ENCODE results near the gene GTPBP1.

Gene GTPBP1

DNA sequence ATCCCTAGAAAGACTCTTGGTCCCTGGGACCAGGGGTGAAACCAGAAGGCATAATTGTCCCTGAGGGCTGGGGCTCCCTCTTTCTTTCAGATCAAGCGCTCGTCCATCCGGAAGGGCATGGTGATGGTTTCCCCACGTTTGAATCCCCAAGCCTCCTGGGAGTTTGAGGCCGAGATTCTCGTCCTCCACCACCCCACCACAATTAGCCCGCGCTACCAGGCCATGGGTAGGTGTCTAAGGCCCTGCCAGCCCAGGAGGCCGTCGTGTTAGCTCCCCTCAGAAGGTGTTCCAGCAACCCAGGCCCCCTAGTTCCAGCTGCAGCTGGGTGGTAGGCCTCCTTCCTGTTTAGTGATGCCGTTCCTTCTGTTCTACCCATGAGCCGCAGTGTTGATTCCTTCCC lies 21.4 kb downstream of the GTPBP1 start:
- DNase-seq (ENCODE audit: low read depth), result no peak

DNA sequence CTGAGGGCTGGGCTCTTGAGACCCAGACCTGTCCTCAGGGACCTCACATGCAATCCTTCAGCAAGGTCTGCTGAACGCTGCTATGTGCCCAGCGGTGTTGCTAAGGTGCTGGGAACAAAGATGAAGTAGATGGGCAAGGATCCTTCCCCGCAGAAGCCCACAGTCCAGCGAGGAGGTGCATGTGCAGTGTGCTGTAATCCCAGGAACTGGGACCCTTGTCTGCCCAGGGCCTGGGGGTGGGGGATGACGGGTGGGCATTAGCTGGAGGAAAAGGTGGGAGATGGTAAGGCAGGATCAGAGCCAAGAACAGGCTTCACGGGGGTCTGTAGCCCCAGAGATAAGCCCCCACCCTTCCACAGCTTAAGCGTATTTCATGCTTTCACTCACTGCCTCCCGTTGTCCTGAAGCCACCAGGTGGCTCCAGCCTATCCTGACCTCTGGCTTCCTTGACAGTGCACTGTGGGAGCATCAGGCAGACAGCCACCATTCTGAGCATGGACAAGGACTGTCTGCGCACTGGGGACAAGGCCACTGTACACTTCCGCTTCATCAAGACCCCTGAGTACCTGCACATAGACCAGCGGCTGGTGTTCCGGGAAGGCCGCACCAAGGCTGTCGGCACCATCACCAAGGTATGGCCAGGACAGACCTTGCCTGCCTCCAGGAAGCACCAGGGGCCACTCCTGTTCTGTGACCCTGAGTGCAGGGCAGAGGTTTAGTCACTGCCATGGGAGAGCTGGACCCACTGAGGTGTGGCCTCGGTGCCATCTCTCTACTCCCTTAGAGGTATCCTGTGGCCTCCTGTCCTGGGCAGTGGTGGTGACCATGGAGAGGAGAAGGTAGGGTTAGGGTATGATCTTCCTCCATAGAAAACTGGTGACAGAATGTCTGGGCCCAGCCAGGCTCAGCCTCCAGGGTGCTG lies 22.0 kb downstream of the GTPBP1 start:
- DNase-seq (ENCODE audit: low read depth), result no peak

DNA sequence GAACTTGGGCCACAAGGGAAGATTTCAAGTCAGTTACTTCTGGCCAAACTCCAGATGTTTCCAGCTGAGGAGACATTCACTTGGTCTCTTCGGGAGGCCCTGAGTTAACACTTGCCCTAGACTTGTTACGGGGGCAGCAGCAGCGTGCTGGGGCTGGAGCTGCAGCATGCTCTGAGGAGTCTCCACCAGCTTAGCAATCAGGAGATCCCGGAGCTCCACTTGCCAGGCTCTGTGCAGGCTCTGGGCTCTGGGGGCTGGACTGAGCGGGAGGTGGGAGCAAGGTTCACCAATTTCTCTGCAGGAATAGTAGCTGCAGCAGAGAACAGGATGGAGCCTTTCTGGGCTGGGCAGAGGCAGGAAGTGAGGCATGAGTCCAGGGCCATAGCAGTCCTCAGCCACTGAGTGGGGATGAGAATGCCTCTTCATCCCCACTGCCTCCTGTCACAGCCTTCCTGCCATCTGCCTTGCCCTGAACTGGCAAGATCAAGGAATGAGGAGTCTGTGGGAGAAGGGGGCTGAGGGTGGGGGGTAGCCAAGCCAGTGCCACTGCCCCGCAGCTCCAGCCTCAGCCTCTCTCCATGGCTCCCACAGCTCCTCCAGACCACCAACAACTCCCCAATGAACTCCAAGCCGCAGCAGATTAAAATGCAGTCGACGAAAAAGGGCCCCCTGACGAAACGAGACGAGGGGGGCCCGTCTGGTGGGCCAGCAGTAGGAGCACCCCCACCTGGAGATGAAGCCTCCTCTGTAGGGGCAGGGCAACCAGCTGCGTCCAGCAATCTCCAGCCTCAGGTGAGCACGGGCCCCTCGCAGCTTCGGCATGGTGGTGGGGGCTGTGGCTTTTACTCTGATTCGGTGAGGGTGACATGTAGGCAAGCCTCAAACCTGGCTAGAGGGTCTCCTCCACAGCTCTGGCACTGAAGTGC lies 23.4 kb downstream of the GTPBP1 start:
- no peak for DNase-seq (ENCODE audit: low read depth)

DNA sequence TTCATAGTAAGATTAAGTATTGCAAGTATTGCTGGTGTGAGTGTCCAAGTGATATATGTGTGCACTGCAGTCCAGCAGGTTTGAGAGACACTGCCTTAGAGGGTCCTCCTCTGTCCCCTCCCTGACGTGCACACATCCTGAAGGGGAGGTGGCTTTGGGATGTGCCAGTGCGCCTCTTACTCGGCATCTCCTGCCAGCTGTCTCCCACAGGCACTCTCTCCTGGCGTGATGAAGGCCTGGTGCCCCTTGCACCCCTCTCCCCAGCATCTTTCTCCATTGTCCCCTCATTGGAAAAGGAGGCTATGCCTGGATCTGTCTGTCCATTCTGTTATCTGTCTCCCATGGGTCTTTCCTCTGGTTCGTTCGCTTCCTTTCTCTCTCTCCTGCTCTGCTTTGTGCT lies 24.2 kb downstream of the GTPBP1 start:
- no peak for DNase-seq (ENCODE audit: low read depth)

DNA sequence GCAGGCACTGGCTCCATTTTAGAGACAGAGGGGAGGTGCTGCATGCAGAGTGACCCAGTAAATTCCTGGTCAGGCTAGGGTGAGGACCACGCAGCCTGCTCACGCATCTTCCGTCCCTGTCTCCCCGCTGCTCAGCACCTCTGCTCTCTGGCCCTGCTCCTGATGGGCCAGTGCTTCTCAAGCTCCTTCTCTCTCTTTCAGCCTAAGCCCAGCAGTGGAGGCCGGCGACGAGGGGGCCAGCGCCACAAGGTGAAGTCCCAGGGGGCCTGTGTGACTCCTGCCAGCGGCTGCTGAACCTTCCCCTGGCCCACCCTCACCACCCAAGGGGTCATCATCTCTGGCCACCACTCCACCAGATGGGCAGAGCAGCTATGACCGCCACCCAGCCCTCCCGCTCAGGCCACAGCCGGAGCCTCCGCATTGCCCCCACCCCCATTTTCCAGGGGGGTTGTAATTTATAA lies 24.7 kb downstream of the GTPBP1 start:
- no peak for DNase-seq (ENCODE audit: low read depth)

DNA sequence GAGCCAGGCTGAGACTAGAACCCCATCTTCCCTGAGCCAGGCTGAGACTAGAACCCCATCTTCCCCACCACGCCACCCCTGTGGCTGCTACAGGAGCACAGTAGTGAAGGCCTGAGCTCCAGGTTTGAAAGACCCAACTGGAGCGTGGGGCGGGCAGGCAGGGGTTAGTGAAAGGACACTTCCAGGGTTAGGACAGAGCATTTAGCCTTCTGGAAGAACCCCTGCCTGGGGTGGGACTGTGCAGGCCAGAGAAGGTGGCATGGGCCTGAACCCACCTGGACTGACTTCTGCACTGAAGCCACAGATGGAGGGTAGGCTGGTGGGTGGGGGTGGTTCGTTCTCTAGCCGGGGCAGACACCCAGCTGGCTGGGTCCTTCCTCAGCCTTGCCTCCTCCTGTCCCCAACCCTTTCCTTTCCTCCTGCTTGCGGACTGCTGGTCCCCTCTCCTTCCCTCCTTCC lies 26.0 kb downstream of the GTPBP1 start:
- DNase-seq (ENCODE audit: low read depth), result no peak

DNA sequence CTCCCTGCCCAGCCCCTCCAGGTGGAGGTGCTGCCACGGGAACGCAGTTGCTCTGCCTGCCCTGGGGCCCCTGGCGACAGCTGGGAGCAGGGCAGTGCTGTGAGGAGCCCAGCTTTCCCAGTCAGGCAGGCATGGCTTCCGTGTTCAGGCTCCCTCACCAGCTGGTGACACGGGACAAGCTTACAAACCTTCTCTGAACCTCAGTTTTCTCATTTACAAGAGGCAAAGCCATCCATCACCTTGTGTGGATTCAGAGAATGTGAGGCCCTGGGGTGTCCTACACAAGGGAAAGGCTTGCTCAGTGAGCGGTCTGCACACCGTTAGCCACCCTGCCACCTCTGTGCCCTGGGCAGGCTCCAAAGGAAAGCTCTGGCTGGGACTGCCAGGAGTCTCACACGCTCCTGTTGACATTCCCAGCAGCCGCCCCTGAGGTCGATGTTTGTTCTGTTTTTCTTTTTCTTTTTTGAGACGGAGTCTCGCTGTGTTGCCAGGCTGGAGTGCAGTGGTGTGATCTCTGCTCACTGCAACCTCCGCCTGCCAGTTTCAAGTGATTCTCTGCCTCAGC lies 26.6 kb downstream of the GTPBP1 start:
- DNase-seq (ENCODE audit: low read depth), result no peak

DNA sequence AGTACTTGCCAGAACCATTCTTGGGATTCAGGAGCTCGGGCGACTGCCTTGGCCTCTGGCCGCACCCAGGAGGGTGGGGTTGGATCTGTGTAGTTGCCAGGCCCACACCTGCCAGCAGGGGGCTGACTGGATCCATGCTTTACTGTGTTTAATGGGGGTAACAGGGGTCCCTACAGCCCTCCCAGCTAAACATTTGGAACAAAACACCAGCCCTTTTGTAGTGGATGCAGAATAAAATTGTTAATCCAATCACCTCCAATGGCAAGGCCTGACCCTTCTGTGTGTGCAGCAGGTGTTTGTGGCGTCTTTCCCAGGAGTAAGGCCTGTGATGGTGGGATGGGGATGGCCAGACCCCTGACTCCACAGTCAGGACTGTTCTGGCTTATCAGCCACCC lies 27.6 kb downstream of the GTPBP1 start:
- no peak for DNase-seq (ENCODE audit: low read depth)

DNA sequence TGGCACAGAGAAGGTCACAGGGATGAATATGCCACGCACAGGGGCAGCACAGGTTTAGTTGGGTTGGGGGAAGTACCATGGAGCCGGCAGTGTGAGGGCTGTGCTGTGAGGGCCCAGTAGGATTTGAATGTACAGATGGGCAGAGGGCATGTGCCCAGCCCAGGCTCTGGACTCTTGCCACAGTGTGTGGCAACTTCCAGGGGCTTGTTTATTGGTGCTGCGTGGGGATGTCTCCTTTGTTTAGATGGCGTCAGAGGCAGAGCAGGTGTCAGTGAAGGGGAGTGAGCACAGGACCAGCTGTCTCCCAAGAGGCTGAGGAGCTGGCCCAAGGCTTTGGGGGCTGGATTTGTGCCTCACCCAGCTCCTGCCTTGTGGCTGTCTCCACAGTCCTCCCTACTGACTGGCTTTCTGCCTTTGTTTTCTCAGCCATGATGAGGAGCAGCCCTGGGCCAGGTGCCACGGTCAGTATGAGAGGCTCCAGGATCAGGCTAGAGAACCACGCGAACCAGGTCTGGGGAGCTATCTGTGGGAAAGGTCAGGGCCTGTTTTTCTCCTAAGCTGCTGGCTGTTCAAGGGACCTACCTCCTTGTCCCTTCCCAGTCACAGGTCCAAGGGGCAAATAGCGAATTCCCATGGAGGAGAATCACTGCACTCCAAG lies 28.1 kb downstream of the GTPBP1 start:
- no peak for DNase-seq (ENCODE audit: low read depth)

DNA sequence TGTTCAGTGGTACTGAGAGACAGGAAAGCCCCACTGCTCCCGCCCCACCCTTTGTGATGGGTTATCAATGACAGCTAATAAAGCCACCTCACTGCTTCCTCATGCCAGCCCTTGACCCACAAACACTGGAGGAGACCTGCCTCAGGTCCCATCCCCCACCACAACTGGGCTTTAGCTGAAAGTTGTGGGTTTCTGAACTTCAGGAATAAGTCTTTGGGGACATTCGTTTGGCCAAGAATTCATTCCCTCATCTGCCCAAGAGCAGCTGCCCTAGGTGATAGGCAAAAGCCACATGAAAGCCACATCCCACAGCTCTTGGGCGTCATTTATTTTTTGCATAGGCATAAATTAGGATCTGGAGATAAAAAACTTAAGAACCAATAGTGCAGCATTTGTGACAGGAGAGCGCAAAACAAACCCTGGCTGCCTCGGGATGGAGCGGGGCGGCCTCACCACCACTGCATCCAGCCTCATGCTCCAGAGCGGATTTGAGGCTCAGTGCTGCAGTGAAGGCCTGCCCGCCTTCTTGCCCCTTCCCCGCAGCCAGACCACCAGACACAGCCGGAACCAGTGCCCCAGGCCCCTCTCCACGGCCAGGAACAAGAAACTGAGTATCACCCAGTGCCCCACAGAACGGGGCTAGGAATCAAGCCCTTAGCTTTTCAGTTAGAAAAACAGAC lies 28.8 kb downstream of the GTPBP1 start:
- no peak for DNase-seq (ENCODE audit: low read depth)

DNA sequence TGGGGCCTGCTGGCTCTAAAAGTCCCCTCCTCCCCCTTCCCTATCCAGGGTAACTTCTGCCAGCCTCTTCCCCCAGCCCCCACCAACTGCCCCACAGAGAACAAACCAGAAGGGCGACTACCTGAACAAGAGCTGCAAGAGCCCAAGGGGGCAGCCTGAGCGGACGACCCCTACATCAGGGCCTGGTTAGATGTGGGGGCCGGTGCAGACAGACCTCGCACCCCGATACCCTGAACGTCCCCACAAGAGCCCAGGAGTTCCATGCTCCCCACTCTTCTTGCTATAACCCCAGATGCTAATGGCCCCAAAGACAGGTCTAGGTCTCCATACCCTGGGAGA lies 29.4 kb downstream of the GTPBP1 start:
- no peak for DNase-seq (ENCODE audit: low read depth)

DNA sequence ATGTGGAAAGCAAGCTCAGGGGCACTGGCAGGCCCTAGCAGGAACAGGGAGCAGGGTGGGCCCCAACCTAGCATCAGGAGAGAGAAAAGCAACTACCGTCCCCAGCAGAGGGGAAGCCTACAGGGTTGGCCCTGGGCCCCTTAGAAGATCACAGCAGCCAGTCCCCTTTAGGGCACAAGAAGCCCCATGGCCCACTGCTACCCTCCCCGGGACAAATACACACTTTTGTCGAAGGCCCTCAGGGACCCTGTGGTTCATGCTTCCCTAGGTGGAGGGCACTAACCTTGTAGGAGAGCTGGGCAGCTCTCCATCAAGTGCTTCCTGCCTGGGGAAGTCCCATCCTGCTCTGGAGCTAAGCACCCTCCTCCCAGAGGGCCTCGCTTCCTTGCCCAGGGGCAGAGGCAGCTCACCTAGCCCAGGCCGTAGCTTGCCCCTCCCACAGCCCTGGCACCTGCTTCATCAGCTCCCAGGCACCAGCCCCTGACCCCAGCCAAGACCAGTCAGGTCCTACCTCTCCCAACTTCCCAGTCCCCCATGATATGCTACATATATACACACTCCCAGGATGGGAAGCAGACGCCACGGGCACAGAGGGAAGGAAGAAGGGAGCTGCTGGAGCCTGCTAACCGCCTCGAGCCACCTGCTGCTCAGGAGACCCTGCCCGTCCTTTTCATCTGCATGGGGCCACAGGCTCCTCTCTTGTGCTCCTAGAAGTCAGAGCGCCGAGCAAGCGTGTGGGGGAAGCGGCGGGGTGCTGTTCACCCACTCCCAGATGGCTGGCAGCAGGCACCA lies 29.9 kb downstream of the GTPBP1 start:
- no peak for DNase-seq (ENCODE audit: low read depth)

DNA sequence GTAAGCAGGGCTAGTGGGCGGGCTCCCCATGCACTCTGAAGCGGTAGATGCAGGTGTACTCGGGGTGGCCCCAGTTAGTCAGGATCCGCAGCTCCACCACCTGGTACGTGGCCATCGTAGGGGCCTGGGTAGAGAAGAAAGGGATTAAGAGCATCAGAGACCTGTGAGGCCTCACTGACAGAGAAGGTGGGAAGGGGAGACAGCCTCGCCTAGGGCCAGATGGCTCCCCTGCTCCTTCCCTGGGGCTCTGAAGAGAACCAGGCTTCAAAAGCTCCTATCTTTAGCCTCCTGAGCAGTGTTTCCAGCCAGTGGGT lies 30.5 kb downstream of the GTPBP1 start:
- DNase-seq (ENCODE audit: low read depth), result no peak

DNA sequence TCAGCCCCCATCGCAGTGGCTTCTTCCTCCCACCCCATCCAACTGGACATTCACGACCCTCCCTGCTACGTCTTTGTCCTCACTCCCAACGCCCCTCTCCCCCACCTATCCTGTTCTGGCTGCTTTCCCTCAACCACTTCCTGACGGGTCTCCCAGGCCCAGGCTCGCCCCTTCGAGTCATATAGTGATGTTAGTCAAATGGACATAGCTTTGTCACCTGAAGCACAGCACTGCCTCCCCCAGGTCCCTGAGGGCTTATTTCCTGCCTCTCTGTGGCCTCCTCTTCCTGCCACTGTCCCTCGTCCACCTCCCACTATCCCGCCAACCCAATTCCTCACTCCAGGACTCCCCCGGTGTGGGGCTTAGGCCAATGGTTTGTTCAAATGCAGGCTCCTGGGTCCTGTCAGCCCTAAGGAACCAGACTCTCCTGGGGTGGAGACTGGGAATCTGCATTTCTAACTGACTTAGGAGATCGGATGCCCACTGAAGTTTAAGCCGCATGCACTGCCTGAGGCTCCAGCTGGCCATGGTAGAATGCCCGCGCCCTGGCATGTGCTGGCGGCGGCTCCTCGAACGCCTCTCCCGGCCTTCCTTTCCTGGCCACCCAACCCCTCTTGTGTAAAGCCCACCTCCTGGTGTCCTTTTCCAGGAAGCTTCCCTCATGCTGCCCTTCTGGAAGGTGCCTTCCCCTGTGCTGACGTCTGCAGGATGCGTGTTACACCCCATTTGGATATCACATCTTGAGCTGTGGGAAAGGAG lies 31.7 kb downstream of the GTPBP1 start:
- DNase-seq (ENCODE audit: low read depth), result no peak

DNA sequence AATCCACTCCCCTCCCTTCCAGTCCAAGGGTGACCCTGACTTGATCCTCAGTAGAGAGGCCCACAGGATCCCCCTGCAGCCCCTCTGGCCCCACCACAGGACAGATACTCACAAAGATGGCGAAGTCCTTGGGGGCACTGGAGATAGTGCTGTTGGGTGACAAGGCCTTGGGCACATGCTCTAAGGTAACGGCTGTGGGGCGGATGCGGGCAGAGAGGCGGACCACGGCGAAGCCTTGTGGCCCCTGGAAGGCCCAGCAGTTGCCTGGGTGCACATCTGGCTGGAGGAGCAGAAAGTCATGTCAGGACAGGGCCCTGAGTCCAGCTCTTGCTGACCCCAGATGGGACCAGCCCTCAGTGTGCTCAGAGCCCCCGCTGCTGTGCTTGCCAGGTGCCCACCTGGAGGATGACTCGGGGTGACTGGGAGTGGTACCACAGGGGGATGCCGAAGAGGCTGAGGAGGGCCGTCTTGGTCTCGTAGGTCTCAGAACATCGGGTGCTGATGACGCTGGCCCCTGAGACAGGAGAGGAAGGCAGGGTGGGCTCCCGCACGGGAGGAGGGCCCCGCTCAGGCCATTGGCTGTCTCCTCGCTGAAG lies 32.8 kb downstream of the GTPBP1 start:
- DNase-seq (ENCODE audit: low read depth), result no peak

DNA sequence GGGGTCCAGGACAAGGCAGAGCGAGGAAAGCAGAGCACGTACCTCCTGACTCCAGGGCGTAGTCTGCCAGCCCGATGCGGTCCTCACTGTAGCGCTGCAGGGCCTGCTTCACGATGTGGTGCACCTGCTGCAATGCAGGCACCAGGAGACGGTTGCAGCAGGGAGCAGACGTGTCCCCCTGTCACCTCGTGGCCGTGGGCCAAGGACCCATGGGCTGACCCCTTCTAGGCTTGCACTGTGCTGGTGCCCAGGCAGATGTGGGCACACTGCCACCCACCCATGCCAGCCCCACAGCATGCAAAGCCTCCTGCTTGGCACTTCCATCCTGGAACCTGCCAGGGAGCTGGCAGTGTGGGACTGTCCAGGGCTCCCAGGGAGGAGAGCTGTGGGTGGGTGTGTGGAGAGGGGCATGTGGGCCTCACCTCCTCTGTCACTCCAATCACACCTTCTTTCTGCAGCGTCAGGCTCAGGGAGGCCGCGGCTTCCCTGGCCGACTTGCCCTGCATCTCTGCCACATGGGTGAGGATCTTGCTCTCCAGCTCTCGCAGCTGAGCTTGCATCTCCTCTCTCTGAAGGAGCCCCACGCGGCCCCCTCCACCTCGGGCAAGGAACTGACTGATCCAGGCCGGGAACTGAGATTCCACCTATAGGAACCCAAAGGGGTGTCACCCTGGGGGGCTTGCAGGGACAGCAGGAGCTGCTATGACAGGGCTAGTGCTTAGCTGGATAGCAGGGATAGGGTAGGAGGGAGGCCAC lies 33.7 kb downstream of the GTPBP1 start:
- no peak for DNase-seq (ENCODE audit: low read depth)

DNA sequence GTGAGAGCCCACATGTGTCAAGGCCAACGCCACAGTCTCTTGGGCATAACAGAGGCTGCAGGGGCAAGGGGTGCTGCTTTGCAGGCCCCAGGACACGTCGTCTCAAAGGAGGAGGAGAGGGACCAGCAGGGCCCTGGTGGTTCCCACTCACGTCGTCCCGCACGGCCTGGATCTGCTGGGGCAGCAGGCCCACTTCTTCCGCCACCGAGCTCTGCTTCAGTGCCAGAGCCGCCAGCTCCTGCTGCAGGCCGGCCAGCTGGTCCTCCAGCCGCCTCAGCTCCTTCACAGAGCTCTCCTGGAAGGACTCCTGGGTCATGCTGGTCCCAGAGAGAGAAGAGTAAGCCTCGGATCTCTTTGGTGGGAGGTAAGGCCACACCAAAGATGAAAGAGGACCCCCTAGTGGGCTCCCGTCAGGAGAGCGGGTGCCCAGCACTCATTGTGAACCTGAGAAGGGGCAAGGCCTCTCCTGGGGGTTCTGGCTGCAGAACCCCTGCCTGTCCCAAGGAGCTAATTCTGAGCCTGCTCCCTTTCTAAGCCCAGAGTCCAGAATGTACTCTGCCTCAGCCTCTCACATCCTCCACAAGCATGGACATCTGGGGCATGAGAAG lies 34.5 kb downstream of the GTPBP1 start:
- no peak for DNase-seq (ENCODE audit: low read depth)

DNA sequence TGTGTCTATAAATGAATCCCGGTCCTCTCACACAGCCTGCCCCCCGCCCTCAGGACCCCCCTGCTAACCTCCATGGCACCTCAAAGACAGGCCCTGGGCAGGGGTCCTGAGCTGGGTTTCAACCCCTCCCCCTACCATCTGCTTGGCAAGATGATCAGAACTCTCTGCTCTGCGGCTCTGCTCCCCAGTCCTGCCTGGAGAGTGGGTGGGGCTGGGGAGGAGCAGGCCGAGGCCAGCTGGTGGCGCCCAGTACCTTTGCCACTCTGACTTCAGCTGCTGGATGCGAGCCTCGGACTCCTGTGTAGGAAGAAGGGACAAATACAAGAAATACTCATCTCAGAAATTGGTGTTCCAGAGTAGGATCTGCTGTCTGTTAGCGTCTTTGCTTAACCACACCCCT lies 35.0 kb downstream of the GTPBP1 start:
- no peak for DNase-seq (ENCODE audit: low read depth)

DNA sequence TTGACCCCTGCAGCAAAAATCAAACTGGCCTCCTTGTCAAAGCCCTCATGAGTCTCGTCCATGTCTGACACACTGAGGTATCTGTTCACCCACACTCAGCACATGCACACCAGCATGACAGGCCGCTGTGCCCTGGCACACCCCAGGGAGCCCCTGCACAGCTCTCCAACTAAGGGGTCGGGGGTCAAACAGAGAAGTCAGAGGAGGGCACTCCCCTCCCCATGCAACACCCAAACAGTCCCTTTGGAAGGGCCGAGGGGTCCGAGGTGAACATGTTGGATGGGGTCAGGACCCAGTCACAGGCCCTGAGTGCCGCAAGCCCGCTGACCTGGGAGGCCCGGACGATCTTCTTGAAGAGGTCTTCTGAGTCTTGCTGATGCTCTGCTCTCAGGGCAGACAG lies 35.4 kb downstream of the GTPBP1 start:
- no peak for DNase-seq (ENCODE audit: low read depth)

All from stromal cell of bone marrow (primary cell).